ENCODE results near the gene ZNF462.
"Not testable (repeated sequence)": the region's sequence is repeated elsewhere in the genome, so short reads cannot be mapped to it uniquely, and the experiment has no call there.

Gene ZNF462

DNA sequence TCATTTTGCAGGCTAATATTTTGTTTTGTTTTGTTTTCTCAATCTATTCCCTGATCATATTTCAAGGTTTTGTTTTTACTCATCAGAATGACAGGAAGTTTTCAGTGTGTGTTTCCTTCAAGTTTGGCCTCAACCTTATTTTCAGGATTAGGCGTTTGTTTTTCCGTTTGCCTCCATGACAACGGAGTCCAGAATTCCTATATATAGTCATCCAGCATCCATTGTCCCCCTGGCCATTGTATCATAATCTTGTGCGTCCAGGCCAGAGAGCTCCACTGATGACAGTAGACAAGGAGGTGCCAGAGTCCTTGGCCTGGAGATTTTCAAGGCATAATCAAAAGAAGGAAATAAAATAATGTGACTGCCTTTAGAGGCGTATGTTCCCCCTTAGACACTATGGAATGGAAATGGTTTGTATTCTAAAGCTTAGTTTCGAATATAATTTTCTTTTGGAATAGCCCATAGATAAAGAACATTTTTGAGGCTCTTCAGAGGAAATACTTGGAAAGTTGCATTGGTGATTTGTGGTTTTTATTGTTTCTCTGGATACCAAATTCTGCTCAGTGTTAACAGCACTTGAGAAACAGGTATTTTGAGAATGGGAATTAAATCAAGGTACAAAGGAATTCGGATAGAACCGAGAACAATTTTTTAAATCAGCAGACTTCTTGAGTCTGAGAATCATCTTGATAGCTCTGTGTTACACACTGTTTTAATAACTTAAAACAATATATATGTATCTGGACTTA, 99.8 kb downstream of the ZNF462 start:
- no peak for DNase-seq (ENCODE audit: low read depth)

DNA sequence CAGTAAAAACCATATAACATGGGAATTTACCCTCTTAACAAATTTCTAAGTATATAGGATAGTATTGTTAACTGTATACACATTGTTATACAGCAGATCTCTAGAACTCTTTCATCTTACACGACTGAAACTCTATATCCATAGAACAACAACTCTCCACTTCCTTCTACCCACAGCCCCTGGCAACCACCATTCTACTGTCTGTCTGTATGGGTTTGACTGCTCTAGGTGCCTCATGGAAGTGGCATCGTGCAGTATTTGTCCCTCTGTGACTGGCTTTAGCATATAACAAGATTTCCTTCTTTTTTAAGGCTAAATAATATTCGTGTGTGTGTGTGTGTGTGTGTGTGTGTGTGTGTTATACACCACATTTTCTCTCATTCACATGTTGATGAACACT, 100.7 kb downstream of the ZNF462 start:
- DNase-seq (ENCODE audit: low read depth) = no peak

DNA sequence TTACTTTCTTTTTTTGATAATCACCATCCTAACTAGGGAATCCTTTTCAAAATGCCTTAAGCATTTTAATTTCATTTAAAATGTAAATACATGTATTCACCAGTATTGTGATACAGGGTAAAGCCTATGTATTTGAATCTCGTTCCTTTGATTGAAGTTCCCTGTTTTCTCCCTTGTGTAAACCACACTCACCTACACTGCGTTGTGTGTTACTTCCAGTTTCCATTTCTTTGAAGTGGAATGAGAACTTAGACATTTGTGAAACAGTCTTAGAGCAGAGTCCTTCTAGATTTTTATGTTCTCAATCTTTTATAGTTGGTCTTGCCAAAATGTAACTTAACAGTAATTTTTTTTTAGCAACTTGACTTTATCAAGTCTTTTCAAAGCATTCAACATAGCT, 101.4 kb downstream of the ZNF462 start:
- no peak for DNase-seq (ENCODE audit: low read depth)

DNA sequence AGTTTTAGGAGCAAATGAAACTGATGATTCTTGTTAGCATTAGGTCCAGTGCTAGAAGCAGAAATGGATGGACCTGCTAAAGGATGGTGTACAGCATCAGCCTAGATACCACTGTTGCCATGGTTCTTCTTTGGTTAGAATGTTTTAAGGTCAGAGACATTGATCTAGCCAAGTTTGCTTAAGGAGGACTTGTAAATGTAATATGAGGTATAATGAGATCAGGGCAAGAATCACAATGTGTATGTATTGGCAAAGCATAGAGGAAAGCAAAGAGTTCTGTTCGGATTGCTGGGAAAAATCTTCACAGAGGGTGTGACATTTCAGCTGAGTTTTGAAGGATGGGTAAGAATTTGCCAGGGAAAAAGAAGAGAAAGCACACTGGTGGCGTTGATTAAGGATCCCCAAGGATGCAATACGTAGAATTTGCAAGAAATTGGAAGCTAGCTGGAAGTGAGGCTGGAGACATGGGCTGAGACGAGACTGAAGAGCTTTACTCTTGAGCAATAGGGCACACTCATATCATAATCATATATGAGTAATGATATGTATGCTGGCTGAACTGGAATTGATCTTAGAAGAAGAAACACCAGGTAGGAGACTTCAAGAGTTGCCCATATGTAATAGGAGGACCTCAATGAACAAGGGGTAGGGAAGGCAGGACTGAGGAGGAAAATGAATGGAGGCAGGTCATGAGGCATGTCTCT, 102.0 kb downstream of the ZNF462 start:
- DNase-seq (ENCODE audit: low read depth) = no peak

DNA sequence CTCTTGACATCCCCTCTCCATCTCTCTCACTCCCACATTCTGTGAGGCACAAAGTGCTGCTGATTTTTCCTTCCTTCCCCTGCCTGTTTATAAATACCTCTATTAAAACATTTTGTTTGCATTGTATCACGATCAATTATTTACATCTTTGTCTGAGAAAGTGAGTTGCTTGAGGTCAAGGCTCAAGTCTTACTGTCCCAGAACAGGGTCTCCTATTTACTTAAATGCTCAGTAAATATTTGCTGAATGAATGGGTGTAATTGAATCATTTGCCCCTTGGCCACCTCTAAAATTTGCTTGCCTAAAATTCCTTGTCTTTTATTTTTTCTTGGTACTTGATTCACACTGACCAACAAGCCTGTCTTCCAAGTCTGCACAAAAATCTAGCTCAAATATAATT, 103.5 kb downstream of the ZNF462 start:
- no peak for DNase-seq (ENCODE audit: low read depth)

DNA sequence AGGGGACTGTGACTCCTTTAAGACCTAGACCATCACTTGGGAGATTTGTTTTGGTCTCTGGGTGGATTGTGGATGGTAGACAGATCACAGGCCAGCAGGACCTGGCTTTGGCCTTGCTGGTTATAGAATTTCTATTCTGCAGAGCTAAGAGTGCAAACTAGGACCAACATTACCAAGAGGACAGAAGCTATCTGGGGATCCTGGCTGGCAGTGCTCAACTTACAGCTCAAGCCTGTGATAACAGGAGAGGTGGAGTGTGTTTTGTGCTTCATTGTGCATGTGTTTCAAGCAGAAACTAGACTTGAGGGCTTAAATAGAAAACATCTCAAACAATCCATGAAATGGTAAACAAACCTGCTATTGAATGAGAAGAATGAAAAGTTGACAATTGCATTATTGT, 106.7 kb downstream of the ZNF462 start:
- DNase-seq (ENCODE audit: low read depth) = no peak

DNA sequence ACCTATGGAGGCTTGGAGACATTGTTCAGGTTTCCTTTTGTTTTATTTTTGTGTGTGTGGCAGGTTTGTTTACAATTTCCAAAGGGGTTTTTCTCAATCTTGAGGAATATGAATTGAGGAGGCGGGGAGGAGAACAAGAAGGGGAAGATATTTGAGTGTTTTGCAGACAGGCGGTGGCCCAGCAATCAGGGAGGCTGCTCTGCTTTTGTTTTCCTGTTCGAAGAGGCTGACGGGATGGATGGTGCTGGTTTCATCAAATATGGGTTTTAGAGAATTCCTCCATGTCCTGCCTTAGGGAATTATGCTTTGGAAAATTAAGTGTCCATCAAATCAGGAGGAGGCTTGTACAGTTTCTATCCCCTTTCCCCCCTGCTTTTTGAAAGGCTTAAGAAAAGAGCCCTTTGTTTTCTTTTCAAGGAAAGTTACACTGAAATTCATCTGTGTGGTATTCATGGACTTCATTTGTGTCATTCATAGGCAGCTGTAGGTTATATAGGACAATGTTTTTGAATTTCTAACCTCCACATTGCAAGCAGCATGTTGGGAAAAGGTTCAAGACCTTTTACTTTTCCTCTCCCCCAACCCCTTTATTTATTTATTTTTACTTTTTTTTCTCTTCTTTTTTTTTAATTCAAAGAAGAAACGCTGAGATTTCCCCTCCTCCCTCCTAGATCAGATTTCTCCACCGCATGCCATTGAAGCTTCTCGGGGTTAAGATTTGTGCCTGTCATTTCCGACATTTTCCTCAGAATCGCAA, 107.4 kb downstream of the ZNF462 start:
- no peak for DNase-seq (ENCODE audit: low read depth)

DNA sequence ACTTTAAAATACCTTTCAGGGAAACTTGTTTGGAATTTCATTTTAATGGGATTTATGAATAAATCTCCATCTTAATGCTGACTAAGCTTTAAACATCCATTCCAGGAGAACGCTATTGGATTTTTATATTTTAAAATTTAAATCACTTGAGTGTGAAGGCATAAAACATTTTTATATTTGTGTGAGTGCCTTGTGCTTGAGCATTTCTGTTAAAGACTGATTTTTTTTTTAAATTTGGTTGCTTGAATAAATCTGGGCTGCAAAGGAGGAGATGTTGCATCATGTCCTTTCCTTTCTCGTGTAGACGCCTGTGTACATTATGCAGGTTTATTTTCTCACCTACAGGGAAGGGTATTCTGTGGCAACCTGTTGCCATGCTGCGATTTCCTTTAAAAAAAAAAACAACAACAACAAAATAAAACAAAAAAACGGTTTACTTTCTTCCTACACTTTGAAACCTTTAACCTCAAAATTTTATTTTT, 108.1 kb downstream of the ZNF462 start:
- no peak for DNase-seq (ENCODE audit: low read depth)

DNA sequence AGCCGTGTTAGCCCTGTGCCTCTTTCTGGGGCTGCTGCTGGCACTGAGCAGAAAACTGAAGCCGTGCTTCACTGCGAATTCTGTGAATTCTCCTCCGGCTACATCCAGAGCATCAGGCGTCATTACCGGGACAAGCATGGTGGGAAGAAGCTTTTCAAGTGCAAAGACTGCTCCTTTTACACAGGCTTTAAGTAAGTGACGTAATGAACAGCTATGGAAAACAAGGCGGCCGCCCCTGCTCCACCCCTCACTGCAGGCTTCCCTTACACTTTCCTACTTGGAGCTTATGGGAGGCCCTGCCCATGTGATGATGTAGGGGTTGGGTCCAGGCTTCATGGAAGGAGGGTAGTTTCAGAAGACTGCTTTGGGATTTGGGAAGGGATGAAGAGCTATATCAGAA, 109.1 kb downstream of the ZNF462 start:
- no peak for DNase-seq (ENCODE audit: low read depth)

DNA sequence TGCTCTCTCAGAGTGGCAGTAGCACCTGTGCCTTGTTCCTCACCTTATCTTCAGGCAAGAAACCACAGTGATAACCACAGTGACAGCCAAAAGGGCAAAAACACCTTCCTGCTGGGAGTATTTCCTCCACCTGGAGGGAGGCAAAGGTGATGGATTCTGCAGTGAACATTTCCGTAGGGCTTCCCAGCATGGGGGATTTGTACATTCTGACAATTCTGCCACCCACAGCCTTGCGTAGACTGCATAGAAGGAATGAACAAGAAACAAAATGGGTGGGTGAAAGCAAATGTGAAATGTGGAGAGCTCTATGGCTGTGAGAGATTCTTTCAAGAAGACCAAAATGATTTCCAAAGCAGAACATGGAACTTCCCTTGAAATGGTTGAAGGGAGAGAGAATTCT, 111.4 kb downstream of the ZNF462 start:
- DNase-seq (ENCODE audit: low read depth) = no peak

DNA sequence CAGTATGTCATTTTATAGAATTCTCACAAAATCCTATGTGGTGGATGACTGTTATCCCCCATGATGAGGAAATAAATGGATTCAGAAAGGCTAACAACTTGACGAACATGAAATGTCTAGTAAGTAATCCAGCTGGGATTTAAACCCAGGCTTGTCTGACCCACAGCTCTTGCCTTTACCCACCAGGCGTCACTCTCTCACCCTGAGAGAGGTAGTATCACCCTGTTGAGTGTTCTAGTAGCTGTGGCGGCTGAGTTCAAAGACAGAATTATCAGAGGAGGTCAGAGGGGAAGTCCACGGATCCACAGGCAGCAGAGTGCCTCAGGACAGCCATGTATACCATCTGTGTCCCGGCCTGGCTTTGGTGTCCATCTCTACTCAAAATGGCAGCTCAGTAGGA, 113.8 kb downstream of the ZNF462 start:
- DNase-seq (ENCODE audit: low read depth) = no peak

DNA sequence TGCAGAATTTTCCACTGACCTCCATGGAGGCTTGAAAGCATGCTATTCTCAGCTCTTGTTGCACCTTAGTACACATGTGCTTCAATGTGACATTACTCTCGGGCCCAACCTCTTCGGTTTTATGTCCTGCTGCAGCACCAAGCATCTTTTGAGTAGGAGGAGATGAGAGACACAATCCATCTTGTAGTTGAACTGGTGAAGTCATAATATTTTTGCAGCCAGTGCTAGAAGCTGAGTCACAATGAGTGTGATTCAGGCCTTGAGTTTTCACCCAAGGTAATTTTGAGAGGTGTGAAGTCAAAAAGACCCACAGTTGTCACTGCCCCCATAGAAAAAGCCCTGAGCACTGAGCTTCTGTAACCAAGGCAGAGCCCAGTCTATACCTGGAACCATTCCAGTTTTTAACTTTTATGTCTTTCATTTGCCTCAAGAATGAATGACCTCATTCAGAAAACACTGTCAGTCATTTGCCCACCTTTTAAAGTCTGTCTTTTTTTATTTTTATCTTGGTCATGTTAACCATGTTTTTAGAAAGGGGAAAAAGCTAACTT, 117.7 kb downstream of the ZNF462 start:
- DNase-seq (ENCODE audit: low read depth) = no peak

DNA sequence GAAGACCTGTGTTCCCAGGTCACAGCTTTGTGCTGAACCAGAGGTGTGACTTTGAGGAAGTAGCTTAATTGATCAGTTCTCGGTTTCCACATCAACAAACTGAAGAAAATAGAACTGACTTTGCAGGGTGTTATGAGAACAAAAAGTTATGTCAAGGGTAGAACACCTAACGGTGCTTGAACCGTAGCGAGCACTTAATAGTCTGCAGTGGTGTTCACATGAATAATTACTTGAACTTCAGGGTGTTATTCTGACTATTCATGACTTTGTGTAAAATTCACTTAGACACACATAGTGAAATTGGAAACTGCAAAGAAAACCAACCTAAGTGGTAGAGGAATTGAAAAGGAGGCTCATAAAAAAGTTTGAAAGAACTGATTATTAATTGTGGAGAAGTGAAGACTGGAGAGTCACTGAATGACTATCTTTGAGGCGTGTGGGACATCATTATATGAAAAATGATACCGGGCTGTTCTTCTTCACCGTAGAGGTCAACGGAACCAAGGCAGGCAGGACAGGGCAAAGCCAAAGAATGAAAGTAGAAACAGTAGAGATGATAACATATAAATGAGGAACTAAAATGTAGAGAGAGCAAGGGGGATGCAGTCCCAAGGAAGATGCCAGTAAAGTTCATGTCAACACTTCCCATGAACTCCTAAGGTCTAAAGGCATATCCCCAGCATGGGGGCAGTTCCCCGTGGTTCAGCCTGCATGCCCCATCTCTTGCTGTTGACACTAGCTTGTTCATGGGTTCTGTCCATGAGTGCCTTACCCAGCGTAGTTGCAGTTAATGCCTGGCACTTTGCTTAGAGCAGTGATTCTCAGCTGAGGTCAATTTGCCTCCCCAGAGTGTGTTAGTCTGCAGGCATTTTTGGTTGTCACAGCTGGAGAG, 118.7 kb downstream of the ZNF462 start:
- DNase-seq (ENCODE audit: low read depth) = no peak

DNA sequence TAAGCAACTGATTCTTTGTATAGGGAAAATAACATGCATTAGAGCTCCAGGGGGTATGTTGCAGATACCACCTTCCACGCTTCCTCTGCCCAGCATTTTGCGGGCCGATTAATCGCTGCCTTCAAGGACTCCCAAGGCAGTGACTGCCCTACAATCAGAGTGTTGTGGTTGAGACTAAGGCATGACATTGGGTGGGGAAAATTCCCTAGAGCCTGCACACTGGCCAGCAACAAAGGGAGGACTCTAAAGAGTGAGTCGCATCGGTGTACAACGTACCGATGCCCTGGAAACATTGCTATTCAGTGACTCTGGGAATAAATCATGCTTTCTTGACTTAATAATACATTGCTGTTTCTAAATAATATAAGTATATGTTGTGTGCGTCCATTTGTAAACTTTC, 119.7 kb downstream of the ZNF462 start:
- DNase-seq (ENCODE audit: low read depth) = no peak

DNA sequence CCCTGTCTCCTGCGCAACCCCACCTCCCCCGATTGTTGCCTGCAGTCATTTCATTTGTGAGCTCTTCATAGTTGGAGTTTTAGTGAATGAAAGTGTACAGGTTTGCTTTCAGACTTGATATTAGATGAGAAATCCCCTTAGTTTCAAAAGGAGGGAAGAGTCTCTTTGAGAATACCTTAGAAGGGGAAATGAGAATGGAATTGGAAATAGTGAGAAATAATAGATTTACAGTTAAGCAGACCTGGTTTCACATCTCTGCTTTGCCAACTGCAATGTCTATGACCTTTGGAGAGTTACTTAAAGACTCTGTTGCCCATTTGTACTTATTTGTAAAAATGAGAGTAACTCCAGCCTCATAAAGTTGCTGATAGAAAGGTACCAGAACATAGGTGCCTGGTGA, 120.4 kb downstream of the ZNF462 start:
- no peak for DNase-seq (ENCODE audit: low read depth)

DNA sequence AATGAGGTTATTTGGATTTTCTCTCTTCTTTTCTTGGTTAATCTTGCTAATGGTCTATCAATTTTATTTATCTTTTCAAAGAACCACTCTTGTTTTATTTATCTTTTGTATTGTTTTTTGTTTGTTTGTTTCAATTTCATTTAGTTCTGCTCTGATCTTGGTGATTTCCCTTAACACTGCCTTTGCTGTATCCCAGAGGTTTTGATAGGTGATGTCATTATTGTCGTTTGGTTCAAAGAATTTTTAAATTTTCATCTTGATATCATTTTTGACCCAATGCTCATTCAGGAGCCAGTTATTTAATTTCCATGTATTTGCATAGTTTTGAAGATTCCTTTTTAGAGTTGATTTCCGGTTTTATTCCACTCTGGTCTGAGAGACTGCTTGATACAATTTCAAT, 126.9 kb downstream of the ZNF462 start:
- DNase-seq (ENCODE audit: low read depth) = not testable (repeated sequence)

DNA sequence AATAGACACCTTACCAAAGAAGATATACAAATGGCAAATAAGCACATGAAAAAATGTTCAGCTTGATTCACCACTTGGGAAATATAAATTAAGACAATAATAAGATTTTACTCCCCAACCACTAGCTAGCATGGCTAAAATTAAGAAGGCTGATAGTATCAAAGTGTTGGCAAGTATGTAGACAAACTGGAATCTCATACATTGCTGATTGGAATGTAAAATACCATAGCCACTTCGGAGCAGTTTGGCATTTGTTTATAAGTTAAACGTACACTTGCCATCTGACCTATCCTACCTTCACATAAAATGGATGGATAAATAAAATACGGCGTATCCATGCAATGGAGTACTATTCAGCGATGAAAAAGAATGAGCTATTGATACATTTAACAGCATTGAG, 129.2 kb downstream of the ZNF462 start:
- DNase-seq (ENCODE audit: low read depth) = no peak

DNA sequence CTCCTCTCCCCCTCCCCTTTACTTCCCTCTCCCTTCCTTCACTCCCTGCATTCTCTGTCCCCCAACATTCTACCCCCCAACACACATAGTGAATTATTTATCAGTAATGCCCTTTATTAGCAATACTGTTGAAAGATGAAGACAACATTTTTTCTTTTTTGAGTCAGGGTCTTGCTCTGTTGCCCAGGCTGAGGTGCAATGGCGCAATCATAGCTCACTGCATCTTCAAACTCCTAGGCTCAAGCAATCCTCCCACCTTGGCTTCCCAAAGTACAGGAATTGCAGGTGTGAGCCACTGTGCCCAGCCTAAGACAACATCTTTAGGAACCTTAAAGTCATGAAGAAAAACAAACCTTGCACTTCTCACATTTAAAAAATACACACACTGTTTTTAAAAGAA, 130.6 kb downstream of the ZNF462 start:
- DNase-seq (ENCODE audit: low read depth) = no peak

DNA sequence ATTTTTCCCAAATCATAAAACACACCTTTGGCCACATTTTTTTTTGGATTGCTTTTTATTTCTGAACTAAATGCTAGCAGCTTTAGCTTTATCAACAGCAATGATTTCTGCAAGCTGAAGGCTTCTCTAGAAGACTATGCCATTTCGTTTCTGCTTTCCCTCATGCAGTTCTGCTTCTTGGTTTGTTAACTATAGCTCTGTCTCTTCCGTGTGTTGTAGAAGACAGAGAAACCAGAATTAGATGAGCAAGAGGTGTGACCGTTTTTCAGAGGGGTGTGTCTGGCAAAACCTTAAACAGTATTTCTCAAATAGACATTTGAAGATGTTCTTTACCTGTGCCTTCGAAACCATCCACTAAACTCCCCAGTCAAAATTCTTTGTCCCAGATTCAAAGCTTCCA, 131.5 kb downstream of the ZNF462 start:
- no peak for DNase-seq (ENCODE audit: low read depth)

DNA sequence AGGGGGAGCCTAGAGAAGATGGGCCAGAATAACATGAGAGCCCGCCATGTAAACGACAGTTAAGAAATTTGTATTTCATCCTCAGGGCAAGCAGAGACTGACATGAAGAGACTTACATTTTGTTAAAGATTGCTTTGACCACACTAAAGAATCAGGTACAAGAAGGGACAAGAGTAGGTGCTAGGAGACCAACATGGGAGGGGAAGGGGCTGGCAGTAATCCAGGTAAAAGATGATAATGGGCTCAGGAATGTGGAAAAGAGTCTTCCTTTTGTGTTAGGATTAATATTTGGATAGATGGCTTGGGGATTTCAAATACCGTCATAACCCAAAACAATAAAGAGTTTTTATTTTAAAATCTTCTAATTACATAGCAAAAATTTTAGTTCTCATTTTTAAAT, 137.3 kb downstream of the ZNF462 start:
- DNase-seq (ENCODE audit: low read depth) = no peak

DNA sequence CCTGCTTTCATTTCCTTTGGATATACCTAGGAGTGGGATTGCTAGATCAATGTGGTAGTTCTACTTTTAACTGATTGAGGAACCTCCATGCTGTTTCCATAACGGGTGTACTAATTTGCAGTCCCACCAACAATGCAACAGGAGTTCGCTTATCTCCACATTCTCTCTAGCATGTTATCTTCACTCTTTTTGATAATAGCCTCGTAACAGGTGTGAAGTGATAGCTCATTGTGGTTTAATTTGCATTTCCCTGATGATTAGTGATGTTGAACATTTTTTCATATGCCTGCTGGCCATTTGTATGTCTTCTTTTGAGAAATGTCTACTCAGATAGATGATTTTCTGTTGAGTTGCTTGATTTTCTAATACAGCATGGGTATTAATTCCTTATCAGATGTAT, 142.2 kb downstream of the ZNF462 start:
- no peak for DNase-seq (ENCODE audit: low read depth)

DNA sequence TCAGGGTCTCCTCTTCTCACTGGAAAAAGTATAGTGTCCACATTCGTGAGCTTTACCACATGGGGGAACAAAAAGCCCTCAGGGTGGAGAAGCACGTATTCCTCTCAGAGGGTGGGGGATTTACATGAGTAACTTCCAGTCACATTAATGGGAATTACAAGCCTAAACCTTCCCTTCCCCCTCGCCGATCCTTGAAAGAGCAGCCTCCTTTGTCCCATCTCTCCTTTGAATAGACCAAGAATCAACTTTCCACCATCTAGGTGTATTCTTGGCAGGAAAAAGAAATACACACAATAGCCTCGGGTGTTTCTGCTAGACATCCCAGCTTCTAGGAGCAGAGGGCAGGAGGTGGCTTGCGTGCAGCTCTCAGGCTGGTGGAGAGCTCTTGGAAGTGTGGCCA, 144.4 kb downstream of the ZNF462 start:
- DNase-seq (ENCODE audit: low read depth) = no peak

Data from CMK (cell line).